Cardiac septum (tissue), 1 donor: Measurements from ENCODE around the gene PLEKHA3. TPM values are rescaled to one million over a fixed set of nuclear protein-coding genes. Genes with fewer than 3 reads are reported as not detected.

Experiments used
- DNase-seq: peaks from one replicate; pipeline ENCODE4 v3.0.0-alpha.2; 2020; ENCODE audit warnings: low spot score
- intact Hi-C: fragments of 100-400 bp; cut with DNase I; formaldehyde crosslinking; loops from one replicate; pipeline ENCODE4 v1.14.0; 2022
- total RNA-seq: library from RNA; stranded (reverse); fragmentation: NEBNext Ultra II Directional; extraction: Animal tissue kit (Norgen Biotek cat#: 25700); gene quantifications from one replicate; pipeline ENCODE4 v1.2.1, GENCODE V29; 2021
- donor health status: DM: no; HTN: no; CAD: no.

Gene PLEKHA3
- total RNA-seq, 1 donor from 2014 or later = 44.3 TPM

GRCh38 chr2:178477443-178478129 is 2.7 kb upstream of the PLEKHA3 start:
- DNase-seq = no peak
- intact Hi-C loops = loop anchor here (5.0 kb wide), 1 partner anchor 65 kb away; no protein-coding TSS in a partner anchor

- intact Hi-C loops = loop anchor here (5.0 kb wide), 1 partner anchor 66 kb away; no protein-coding TSS in a partner anchor
- no peak for DNase-seq
Observed at GRCh38 chr2:178478130-178478438, 2.2 kb upstream of the PLEKHA3 start.

DNA sequence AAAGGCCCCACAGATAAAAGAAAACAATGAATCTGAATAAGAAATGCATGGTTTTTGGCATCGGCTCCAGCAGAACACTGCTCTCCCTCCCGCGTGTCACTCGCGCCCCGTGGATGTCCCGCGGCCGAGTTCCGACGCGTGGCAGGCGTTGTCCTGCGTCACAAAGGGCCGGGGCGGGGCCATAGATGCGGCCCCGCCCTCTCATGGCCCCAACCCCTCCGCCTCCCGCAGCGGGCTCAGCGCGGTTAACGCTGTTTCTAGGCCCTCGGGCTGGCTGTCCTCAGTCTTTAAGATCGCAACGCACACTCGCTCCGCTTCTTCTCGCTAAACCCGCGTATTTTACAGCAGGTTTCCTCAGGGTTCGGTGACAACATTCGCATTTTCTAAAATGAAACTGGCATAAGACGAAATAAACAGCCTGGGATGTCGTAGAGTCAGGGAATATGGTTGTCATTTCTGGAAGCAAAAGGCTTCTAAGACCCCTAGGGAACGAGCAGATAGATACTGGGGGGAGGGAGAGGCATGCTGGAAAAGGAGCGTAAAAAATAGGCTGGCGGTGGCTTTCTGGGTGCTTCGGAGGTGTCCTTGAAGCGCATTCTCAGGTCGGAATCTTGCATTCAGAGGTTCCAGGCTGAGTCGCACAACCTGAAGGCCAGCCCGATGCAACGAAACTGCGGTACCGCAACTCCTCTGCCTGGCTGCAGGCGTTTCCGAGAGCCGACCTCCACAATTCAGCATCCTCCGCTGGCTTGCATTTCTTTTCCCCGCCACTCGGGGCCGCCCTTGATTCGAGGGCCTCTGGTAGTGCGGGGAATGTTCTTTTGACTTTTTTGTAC is 1.6 kb upstream of the PLEKHA3 start, which contains the start of gene FKBP7:
Gene FKBP7, minus strand, starts transcription at position 162 of the 836 bp plus-strand sequence. Its CDS starts 101 bp downstream, at position 61.
- DNase-seq = peak; percentile 96
- intact Hi-C loops = loop anchor here (5.0 kb wide), 1 partner anchor 66 kb away; no protein-coding TSS in a partner anchor

DNA sequence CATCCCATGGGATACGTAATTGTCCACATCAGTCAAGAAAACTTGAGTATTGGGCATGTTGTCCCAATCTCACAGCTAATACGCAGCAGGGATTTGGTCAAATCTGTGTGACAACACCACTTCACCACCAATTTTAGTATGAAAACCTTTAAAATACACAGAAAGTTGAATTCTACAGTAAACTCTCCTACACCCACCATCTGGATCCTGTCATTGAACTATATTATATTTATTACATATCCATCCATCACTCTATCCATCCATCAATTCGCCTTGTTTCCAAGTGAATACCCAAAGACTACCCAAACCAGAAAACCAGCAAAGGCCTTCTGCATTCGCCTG is 1.0 kb upstream of the PLEKHA3 start:
- DNase-seq = no peak
- intact Hi-C loops = loop anchor here (5.0 kb wide), 1 partner anchor 67 kb away; no protein-coding TSS in a partner anchor

GRCh38 chr2:178479758-178480226 is 465 bp upstream of the PLEKHA3 start:
- DNase-seq = no peak
- intact Hi-C loops = loop anchor here (1.0 to 5.0 kb wide), 2 partner anchors 28 to 67 kb away; partner anchors contain the start of genes PJVK and PRKRA

DNA sequence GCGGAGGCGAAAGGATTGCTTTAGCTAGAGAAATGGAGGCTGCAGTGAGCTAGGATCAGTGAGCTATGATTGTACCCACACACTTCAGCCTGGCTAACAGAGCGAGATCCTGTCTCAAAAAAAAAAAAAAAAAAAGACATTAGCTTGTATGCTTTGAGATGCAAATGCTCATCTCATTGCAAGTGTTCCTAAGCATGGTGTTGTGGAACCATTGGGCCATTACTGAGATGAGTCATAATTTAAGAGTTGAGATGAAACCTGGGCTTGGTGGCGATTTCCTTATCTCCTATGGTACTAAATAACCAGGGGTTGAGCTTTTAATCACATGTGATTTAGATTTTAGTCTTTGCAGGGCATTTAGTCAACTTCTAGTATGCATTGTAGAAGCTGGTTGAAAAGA is 2.2 kb downstream of the PLEKHA3 start:
- DNase-seq = no peak
- intact Hi-C loops = no loop called here

- intact Hi-C loops = no loop called here
- DNase-seq = no peak
Observed at GRCh38 chr2:178484245-178485041, 4.2 kb downstream of the PLEKHA3 start.

DNA sequence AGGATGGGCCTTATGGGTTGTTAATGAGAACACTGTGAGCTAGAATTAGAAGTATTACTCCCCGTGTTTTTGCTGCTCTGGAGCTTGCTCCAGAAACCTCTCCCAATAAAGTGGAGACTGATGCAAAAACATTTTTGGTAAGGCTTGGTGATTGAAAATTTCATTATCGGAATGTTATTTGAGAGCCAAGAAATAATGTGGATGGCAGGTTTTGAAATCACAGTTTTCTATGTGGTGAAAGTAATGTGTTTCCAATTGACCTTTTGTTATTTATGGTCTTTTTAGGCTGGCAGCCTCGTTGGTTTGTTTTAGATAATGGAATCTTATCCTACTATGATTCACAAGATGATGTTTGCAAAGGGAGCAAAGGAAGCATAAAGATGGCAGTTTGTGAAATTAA is 5.1 kb downstream of the PLEKHA3 start:
- intact Hi-C loops = no loop called here
- DNase-seq = no peak

DNA sequence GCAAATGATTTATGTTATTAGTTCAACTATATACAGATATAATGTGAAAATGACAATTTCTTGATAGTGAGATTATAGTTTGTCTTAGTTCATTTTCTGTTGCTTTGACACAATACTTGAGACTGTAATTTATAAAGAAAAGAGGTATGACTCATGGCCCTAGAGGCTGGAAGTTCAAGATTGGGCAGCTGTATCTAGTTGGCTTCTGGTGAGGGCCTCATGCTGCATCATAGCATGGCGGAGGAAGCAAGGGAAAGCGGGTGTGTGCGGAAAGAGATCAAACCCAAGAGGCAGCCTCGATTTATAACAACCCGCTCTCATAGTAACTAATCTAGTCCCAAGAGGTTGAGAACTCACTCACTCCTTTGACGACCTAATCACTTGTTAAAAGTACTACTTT is 11.4 kb downstream of the PLEKHA3 start:
- intact Hi-C loops = no loop called here
- no peak for DNase-seq

GRCh38 chr2:178496049-178496448 is 15.8 kb downstream of the PLEKHA3 start:
- intact Hi-C loops = no loop called here
- DNase-seq = no peak

- intact Hi-C loops = no loop called here
- DNase-seq = no peak
Observed at GRCh38 chr2:178498137-178498536, 17.9 kb downstream of the PLEKHA3 start.

DNA sequence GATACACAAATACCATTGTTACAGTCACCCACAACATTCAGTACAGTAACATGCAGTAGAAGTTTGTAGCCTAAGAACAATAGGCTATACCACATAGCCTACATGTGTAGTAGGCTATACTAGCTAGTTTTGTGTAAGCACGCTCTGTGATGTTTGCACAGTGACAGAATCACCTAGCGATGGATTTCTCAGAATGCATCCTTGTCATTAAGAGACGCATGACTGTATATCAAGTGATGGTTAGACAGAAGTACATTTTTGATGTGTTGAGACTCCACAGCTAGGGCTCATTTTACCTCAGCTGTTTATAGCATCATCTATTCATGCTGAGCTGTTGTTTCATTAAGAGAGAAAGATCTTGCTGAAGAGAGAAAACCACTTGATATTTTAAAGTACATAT is 19.4 kb downstream of the PLEKHA3 start:
- intact Hi-C loops = no loop called here
- DNase-seq = no peak

GRCh38 chr2:178502751-178503150 is 22.5 kb downstream of the PLEKHA3 start:
- intact Hi-C loops = no loop called here

DNA sequence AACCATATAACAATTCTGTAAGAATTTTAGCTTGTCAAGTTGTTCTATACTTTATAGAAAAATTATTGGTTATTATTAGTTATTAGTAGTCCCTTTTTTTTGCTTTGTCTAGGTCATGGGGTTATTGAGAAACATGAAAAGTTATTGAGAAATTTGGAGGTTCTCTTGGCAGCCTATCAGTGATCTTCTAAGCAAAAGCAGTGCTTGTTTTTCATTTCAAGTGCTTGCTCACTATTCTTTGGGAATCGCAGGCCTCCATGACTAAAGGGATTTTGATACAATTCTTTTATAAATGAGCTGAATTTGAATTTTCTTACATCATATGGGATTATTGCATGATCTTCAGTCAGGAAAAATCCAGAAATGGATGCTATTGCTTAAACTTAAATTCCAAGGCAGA is 25.8 kb downstream of the PLEKHA3 start:
- DNase-seq = no peak
- intact Hi-C loops = no loop called here

More at GRCh38 chr2:178502751-178503150, 22.5 kb downstream of the PLEKHA3 start:
- DNase-seq = no peak

DNA sequence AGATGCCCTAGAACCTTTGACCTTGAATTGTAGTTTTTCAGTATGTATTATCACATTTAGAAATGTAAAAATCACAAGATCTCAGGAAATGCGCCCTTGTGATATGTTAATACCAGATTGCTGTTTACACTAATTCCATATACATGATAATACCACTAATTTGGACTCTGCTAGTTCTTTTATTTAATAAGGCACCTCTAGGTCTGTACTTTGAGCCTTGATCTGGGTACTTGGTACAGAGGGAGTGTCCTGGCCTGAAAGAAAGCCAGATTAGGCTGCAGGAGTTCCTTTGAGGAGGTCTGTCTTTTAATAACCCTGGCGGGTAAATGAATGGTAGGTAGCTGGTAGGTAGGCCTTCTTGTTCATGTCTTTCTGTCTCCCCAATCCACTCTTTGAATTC is 26.3 kb downstream of the PLEKHA3 start:
- DNase-seq = no peak
- intact Hi-C loops = no loop called here

- intact Hi-C loops = no loop called here
- DNase-seq = no peak
Observed at GRCh38 chr2:178506949-178507348, 26.7 kb downstream of the PLEKHA3 start.

GRCh38 chr2:178508646-178509045 is 28.4 kb downstream of the PLEKHA3 start:
- intact Hi-C loops = no loop called here
- DNase-seq = no peak

- intact Hi-C loops = no loop called here
- DNase-seq = no peak
Observed at GRCh38 chr2:178510384-178510783, 30.1 kb downstream of the PLEKHA3 start.

- intact Hi-C loops = no loop called here
Observed at GRCh38 chr2:178512484-178512883, 32.2 kb downstream of the PLEKHA3 start.

GRCh38 chr2:178513876-178514275 is 33.6 kb downstream of the PLEKHA3 start:
- intact Hi-C loops = no loop called here

More at GRCh38 chr2:178512484-178512883, 32.2 kb downstream of the PLEKHA3 start:
- no peak for DNase-seq

More at GRCh38 chr2:178513876-178514275, 33.6 kb downstream of the PLEKHA3 start:
- no peak for DNase-seq
